ENCODE measurements around the gene TNRC6C.

DNA sequence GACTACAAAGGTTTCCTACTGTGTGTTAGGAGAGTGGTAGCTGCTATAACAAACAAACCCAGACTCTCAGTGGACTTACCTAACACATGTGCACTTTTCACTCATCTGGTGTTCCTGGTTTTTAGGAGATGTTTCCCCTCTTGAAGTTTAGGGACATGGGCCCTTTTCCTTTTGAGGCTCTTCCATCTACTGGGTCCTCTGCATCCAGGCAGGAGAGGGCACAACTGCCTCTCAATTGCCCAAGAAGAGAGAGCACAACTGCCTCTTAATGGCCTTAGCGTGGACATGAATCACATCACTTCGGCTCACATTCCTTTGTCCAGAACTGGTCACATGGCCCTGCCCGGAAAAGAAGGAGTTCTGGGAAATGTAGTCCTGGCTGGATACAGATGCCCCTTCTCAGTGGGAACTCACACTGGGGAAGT lies 9.8 kb upstream of the TNRC6C start:
- TF ChIP-seq POLR2A (IDR thresholded peaks at IDR 0.05; ENCODE audit: low read length), result no peak
- TF ChIP-seq GATA1 (IDR thresholded peaks at IDR 0.05; ENCODE audit: low read depth, low read length), result no peak

All from erythroblast (primary cell).